Osteocyte (in vitro differentiated cells): ENCODE results near the gene IGFBPL1. TPM values are rescaled to one million over a fixed set of nuclear protein-coding genes. Genes with fewer than 3 reads are reported as not detected.
"Not testable (repeated sequence)": the region's sequence is repeated elsewhere in the genome, so short reads cannot be mapped to it uniquely, and the experiment has no call there.

Experiments
- DNase-seq: peaks from one replicate; pipeline ENCODE4 v3.0.0; 2021; ENCODE audit warnings: mixed read lengths; ENCODE audit not compliant: unreplicated experiment; ENCODE audit errors: extremely low spot score
- H3K27ac Mint-ChIP-seq: one replicate; pipeline ENCODE4 v1.8.0; 2021; ENCODE audit warnings: mild to moderate bottlenecking, mixed read lengths; ENCODE audit not compliant: unreplicated experiment
- H3K27me3 Mint-ChIP-seq: one replicate; pipeline ENCODE4 v1.8.0; 2021; ENCODE audit warnings: mixed read lengths; ENCODE audit not compliant: unreplicated experiment
- H3K36me3 Mint-ChIP-seq: one replicate; pipeline ENCODE4 v1.8.0; 2021; ENCODE audit warnings: mixed read lengths; ENCODE audit not compliant: unreplicated experiment
- H3K4me1 Mint-ChIP-seq: one replicate; pipeline ENCODE4 v1.8.0; 2021; ENCODE audit warnings: mixed read lengths; ENCODE audit not compliant: unreplicated experiment
- H3K4me3 Mint-ChIP-seq: one replicate; pipeline ENCODE4 v1.8.0; 2021; ENCODE audit warnings: mild to moderate bottlenecking, moderate library complexity, mixed read lengths; ENCODE audit not compliant: unreplicated experiment
- H3K9me3 Mint-ChIP-seq: one replicate; pipeline ENCODE4 v1.8.0; 2021; ENCODE audit warnings: mixed read lengths; ENCODE audit not compliant: unreplicated experiment
- CTCF ChIP-seq: fragments of 200-600 bp; sonication (generic); IDR thresholded peaks from 2 replicates; pipeline ENCODE4 v1.5.0; 2021; ENCODE audit warnings: antibody characterized with exemption, mild to moderate bottlenecking, moderate library complexity
- long read RNA-seq: library from polyadenylated mRNA; unstranded; transcript quantifications from one replicate; pipeline ENCODE4 v2.0.0, GENCODE V29; 2021
- total RNA-seq: library from RNA; stranded (reverse); gene quantifications from 2 replicates; pipeline ENCODE4 v1.2.1, GENCODE V29; 2021

Gene IGFBPL1
- 1.7 and 2.8 TPM in 2 replicates for total RNA-seq
- long read RNA-seq, partial matches to known transcripts, result 0 of 2 reads
- long read RNA-seq, other reads (novel, unspliced or antisense), result 0 of 2 reads

- H3K27me3 Mint-ChIP-seq, result peaks cover 28% of the 10 kb centered on the region
- H3K36me3 Mint-ChIP-seq, result no peaks in the 10 kb centered on the region
- peaks cover 19% of the 10 kb centered on the region for H3K4me1 Mint-ChIP-seq
- H3K9me3 Mint-ChIP-seq, result no peaks in the 10 kb centered on the region
- TF ChIP-seq CTCF, result no peak
- no peak within 1 kb of the TSS for H3K27ac Mint-ChIP-seq
- peak within 1 kb of the TSS; percentile 59 for H3K4me3 Mint-ChIP-seq
- no peak for DNase-seq
Observed at GRCh38 chr9:38423973-38424843, at the start of gene IGFBPL1. TSS of gene IGFBPL1 (minus strand) at chr9:38424454. CDS start at chr9:38424424, 30 bp downstream.

GRCh38 chr9:38472583-38473249 lies 48.5 kb upstream of the IGFBPL1 start:
- H3K9me3 Mint-ChIP-seq, H3K27ac Mint-ChIP-seq, H3K4me1 Mint-ChIP-seq, H3K4me3 Mint-ChIP-seq, DNase-seq, H3K36me3 Mint-ChIP-seq: not testable (repeated sequence)
- peaks cover 15% of the 10 kb centered on the region for H3K27me3 Mint-ChIP-seq

GRCh38 chr9:38467404-38467803 lies 43.1 kb upstream of the IGFBPL1 start:
- DNase-seq, result no peak
- no peak overlapping the region for H3K27ac Mint-ChIP-seq
- no peak overlapping the region for H3K4me3 Mint-ChIP-seq
- no peak for TF ChIP-seq CTCF
- no peaks in the 10 kb centered on the region for H3K4me1 Mint-ChIP-seq
- H3K27me3 Mint-ChIP-seq, result peaks cover 32% of the 10 kb centered on the region
- H3K36me3 Mint-ChIP-seq, result peaks cover 3% of the 10 kb centered on the region
- H3K9me3 Mint-ChIP-seq, result peaks cover 7% of the 10 kb centered on the region

- Mint-ChIP-seq H3K4me3 (no peak overlapping the region), H3K27me3 (no peaks in the 10 kb centered on the region), H3K36me3 (no peaks in the 10 kb centered on the region), H3K4me1 (no peaks in the 10 kb centered on the region), H3K9me3 (peaks cover 20% of the 10 kb centered on the region), H3K27ac (no peak overlapping the region)
- no peak for TF ChIP-seq CTCF
- no peak for DNase-seq
Observed at GRCh38 chr9:38453835-38454234, 29.6 kb upstream of the IGFBPL1 start.

GRCh38 chr9:38451162-38451561 lies 26.9 kb upstream of the IGFBPL1 start:
- H3K4me3 Mint-ChIP-seq, result no peak overlapping the region
- peaks cover 20% of the 10 kb centered on the region for H3K9me3 Mint-ChIP-seq
- no peaks in the 10 kb centered on the region for H3K4me1 Mint-ChIP-seq
- no peak for DNase-seq
- no peak for TF ChIP-seq CTCF
- H3K27ac Mint-ChIP-seq, result no peak overlapping the region
- no peaks in the 10 kb centered on the region for H3K36me3 Mint-ChIP-seq
- peaks cover 2% of the 10 kb centered on the region for H3K27me3 Mint-ChIP-seq
